Measurements from ENCODE around the gene ALK. TPM values are rescaled to one million over a fixed set of nuclear protein-coding genes. Genes with fewer than 3 reads are reported as not detected.

The ALK gene
- total RNA-seq, 4 donors from 2014 or later, result 0.88 to 1.3 (median 1.3) TPM; not detected in 1

GRCh38 chr2:29638641-29639040, 282.7 kb downstream of the ALK start:
- no peak overlapping the region for H3K27ac ChIP-seq
- no peaks in the 10 kb centered on the region for H3K9me3 ChIP-seq

GRCh38 chr2:29634916-29635315, 286.5 kb downstream of the ALK start:
- Histone ChIP-seq H3K4me3 (no peak overlapping the region), H3K36me3 (no peaks in the 10 kb centered on the region), H3K4me1 (no peaks in the 10 kb centered on the region), H3K9me3 (no peaks in the 10 kb centered on the region), H3K27ac (no peak overlapping the region), H3K27me3 (no peaks in the 10 kb centered on the region)
- no peak for DNase-seq
- TF ChIP-seq POLR2A (IDR thresholded peaks at IDR 0.05) (no peak), CTCF (IDR thresholded peaks at IDR 0.05) (no peak)

More at GRCh38 chr2:29638641-29639040, 282.7 kb downstream of the ALK start:
- Histone ChIP-seq H3K27me3 (no peaks in the 10 kb centered on the region), H3K36me3 (no peaks in the 10 kb centered on the region), H3K4me3 (no peak overlapping the region), H3K4me1 (no peaks in the 10 kb centered on the region)
- DNase-seq, result no peak
- TF ChIP-seq POLR2A (IDR thresholded peaks at IDR 0.05), result no peak
- no peak for TF ChIP-seq CTCF (IDR thresholded peaks at IDR 0.05)

- H3K9me3 ChIP-seq, result no peaks in the 10 kb centered on the region
- H3K4me1 ChIP-seq, result no peaks in the 10 kb centered on the region
- H3K4me3 ChIP-seq, result no peak overlapping the region
- no peak for DNase-seq
- no peak overlapping the region for H3K27ac ChIP-seq
- no peaks in the 10 kb centered on the region for H3K27me3 ChIP-seq
- TF ChIP-seq POLR2A (IDR thresholded peaks at IDR 0.05), result no peak
- TF ChIP-seq CTCF (IDR thresholded peaks at IDR 0.05), result no peak
- H3K36me3 ChIP-seq, result no peaks in the 10 kb centered on the region
Observed at GRCh38 chr2:29632018-29632417, 289.4 kb downstream of the ALK start.

GRCh38 chr2:29629495-29629894, 291.9 kb downstream of the ALK start:
- Histone ChIP-seq H3K4me3 (no peak overlapping the region), H3K9me3 (no peaks in the 10 kb centered on the region), H3K27ac (no peak overlapping the region), H3K4me1 (no peaks in the 10 kb centered on the region), H3K36me3 (no peaks in the 10 kb centered on the region), H3K27me3 (no peaks in the 10 kb centered on the region)
- DNase-seq, result no peak
- TF ChIP-seq POLR2A (IDR thresholded peaks at IDR 0.05) (no peak), CTCF (IDR thresholded peaks at IDR 0.05) (no peak)

GRCh38 chr2:29628862-29629261, 292.5 kb downstream of the ALK start:
- Histone ChIP-seq H3K4me3 (no peak overlapping the region), H3K27me3 (no peaks in the 10 kb centered on the region), H3K9me3 (no peaks in the 10 kb centered on the region), H3K4me1 (no peaks in the 10 kb centered on the region), H3K36me3 (no peaks in the 10 kb centered on the region), H3K27ac (no peak overlapping the region)
- no peak for DNase-seq
- TF ChIP-seq POLR2A (IDR thresholded peaks at IDR 0.05) (no peak), CTCF (IDR thresholded peaks at IDR 0.05) (no peak)

GRCh38 chr2:29628108-29628745, 293.2 kb downstream of the ALK start:
- Histone ChIP-seq H3K27me3 (no peaks in the 10 kb centered on the region), H3K36me3 (no peaks in the 10 kb centered on the region), H3K27ac (no peak overlapping the region), H3K4me3 (no peak overlapping the region), H3K9me3 (no peaks in the 10 kb centered on the region), H3K4me1 (no peaks in the 10 kb centered on the region)
- TF ChIP-seq POLR2A (IDR thresholded peaks at IDR 0.05) (no peak), CTCF (IDR thresholded peaks at IDR 0.05) (no peak)
- no peak for DNase-seq

All from Peyer's patch (tissue), 4 donors.